GM18909 (cell line): ENCODE results near the gene LINGO4.

Experiments
- ATAC-seq: cut with Tn5 transposase; IDR thresholded peaks from one replicate; pipeline ENCODE4 v1.9.1; 2021; ENCODE audit warnings: mild to moderate bottlenecking; ENCODE audit not compliant: unreplicated experiment, poor library complexity

The LINGO4 gene

GRCh38 chr1:151835596-151835995 lies 30.4 kb upstream of the LINGO4 start:
- ATAC-seq = no peak

- no peak for ATAC-seq
Observed at GRCh38 chr1:151834239-151834638, 29.0 kb upstream of the LINGO4 start.

- ATAC-seq = no peak
Observed at GRCh38 chr1:151833172-151833900, 28.1 kb upstream of the LINGO4 start.

- no peak for ATAC-seq
Observed at GRCh38 chr1:151832318-151832980, 27.2 kb upstream of the LINGO4 start.

- no peak for ATAC-seq
Observed at GRCh38 chr1:151831605-151832004, 26.4 kb upstream of the LINGO4 start, which contains the start of gene RORC. Gene RORC (minus strand): TSS chr1:151831802. CDS start chr1:151831764, 38 bp downstream.

GRCh38 chr1:151831256-151831591 lies 26.0 kb upstream of the LINGO4 start:
- ATAC-seq = no peak

- ATAC-seq = no peak
Observed at GRCh38 chr1:151830055-151830454, 24.8 kb upstream of the LINGO4 start.

- ATAC-seq = no peak
Observed at GRCh38 chr1:151829352-151830046, 24.3 kb upstream of the LINGO4 start.

- no peak for ATAC-seq
Observed at GRCh38 chr1:151828921-151829320, 23.7 kb upstream of the LINGO4 start.

- ATAC-seq = no peak
Observed at GRCh38 chr1:151827853-151828252, 22.6 kb upstream of the LINGO4 start.

GRCh38 chr1:151825751-151826660 lies 20.8 kb upstream of the LINGO4 start:
- ATAC-seq = no peak

GRCh38 chr1:151825204-151825603 lies 20.0 kb upstream of the LINGO4 start:
- no peak for ATAC-seq

- ATAC-seq = no peak
Observed at GRCh38 chr1:151823175-151823574, 18.0 kb upstream of the LINGO4 start.

GRCh38 chr1:151822404-151822803 lies 17.2 kb upstream of the LINGO4 start:
- ATAC-seq = no peak

- ATAC-seq = no peak
Observed at GRCh38 chr1:151820940-151821339, 15.7 kb upstream of the LINGO4 start.

- no peak for ATAC-seq
Observed at GRCh38 chr1:151819976-151820623, 14.9 kb upstream of the LINGO4 start.

GRCh38 chr1:151819227-151819835 lies 14.1 kb upstream of the LINGO4 start:
- no peak for ATAC-seq

GRCh38 chr1:151817353-151817730 lies 12.1 kb upstream of the LINGO4 start:
- ATAC-seq = no peak

- ATAC-seq = no peak
Observed at GRCh38 chr1:151816548-151817352, 11.5 kb upstream of the LINGO4 start.
